Aorta (tissue), 5 donors: ENCODE results near the gene ACSF3. TPM values are rescaled to one million over a fixed set of nuclear protein-coding genes. Genes with fewer than 3 reads are reported as not detected.
A peak's percentile ranks its signal among the peaks of the same experiment; 100 is the strongest.

Experiments
- ATAC-seq: fragments of 200-7000 bp; cut with Tn5 transposase; one replicate; pipeline ENCODE4 v1.9.1; 2022; ENCODE audit warnings: moderate library complexity; ENCODE audit not compliant: low FRiP score
- DNase-seq, 2 donors: peaks; one replicate each; pipeline ENCODE4 v3.0.0-alpha.2; 2020
- H3K27ac ChIP-seq, 2 donors: one replicate each; pipeline ENCODE4 v1.5.1; 2013; ENCODE audit warnings: low read length in 2 of 2, mild to moderate bottlenecking in 2 of 2, moderate library complexity in 2 of 2, control low read depth in 1 of 2, inconsistent platforms in 1 of 2, low read depth in 1 of 2
- H3K27me3 ChIP-seq, 2 donors: one replicate each; pipeline ENCODE4 v1.6.1; 2013; ENCODE audit warnings: control low read depth in 1 of 2, low read length in 1 of 2, mild to moderate bottlenecking in 1 of 2, moderate library complexity in 1 of 2; ENCODE audit not compliant: insufficient read depth in 2 of 2, control insufficient read depth in 1 of 2
- H3K36me3 ChIP-seq, 2 donors: one replicate each; pipeline ENCODE4 v1.6.1; 2013; ENCODE audit warnings: control low read depth in 1 of 2, low read length in 1 of 2, mild to moderate bottlenecking in 1 of 2; ENCODE audit not compliant: insufficient read depth in 2 of 2, control insufficient read depth in 1 of 2
- H3K4me1 ChIP-seq, 2 donors: one replicate each; pipeline ENCODE4 v1.6.1; 2013; ENCODE audit warnings: low read length in 2 of 2, control low read depth in 1 of 2, mild to moderate bottlenecking in 1 of 2, moderate library complexity in 1 of 2; ENCODE audit not compliant: insufficient read depth in 2 of 2, control insufficient read depth in 1 of 2
- H3K4me3 ChIP-seq, 2 donors: one replicate each; pipeline ENCODE4 v1.5.1; 2013; ENCODE audit warnings: low read length in 2 of 2, control low read depth in 1 of 2, mild to moderate bottlenecking in 1 of 2
- H3K9me3 ChIP-seq: one replicate; pipeline ENCODE4 v1.6.1; 2013; ENCODE audit warnings: mild to moderate bottlenecking, low read length; ENCODE audit not compliant: control insufficient read depth
- WGBS, 2 donors: extraction: QIAGEN DNeasy Blood & Tissue Kit; methylation state at CpG; one replicate each; pipeline ENCODE4 v1.1.7; 2013; 5-methylcytosine and 5-hydroxymethylcytosine counted together
- intact Hi-C, 2 donors: fragments of 100-400 bp; cut with DNase I; formaldehyde crosslinking; loops; one replicate each; pipeline versions ENCODE4 v1.14.2 to v1.15.0; 2022
- polyA plus RNA-seq, 2 donors: library from polyadenylated mRNA; stranded (reverse); fragments of 200-250 nt; gene quantifications; one replicate each; pipeline ENCODE4 v1.2.3, GENCODE V29; 2013
- total RNA-seq, 2 donors: library from RNA; stranded (reverse); fragmentation: NEBNext Ultra II Directional; extraction: Animal tissue kit (Norgen Biotek cat#: 25700); gene quantifications; one replicate each; pipeline ENCODE4 v1.2.1, GENCODE V29; 2021
- donor health status: healthy with polysubstance abuse.
- donor health status: Bipolar disorder and iron deficiency.
- donor health status: DM: no; HTN: no; CAD: no.
- donor health status: DM: no; HTN: no; CAD: no.
- donor health status: DM: yes; HTN: yes; CAD: no.

Gene ACSF3
- total and polyA plus RNA-seq, 4 donors, result 19.3 to 48.4 (median 26.6) TPM

- Histone ChIP-seq H3K4me1 (no peaks in the 10 kb centered on the region), H3K27me3 (peaks cover 0 to 1% of the 10 kb centered on the region in 2 donors), H3K27ac (no peak overlapping the region), H3K4me3 (no peak overlapping the region), H3K36me3 (no peaks in the 10 kb centered on the region), H3K9me3 (no peaks in the 10 kb centered on the region)
- no peak for ATAC-seq
- intact Hi-C loops, result no loop called here
- peak in 1 of 2 donors; percentile 49 for DNase-seq
- 13 to 14% methylated on average over 34 of the region's 34 CpGs for WGBS, 2 donors
These were observed 76.9 kb downstream of the ACSF3 start for GRCh38 chr16:89170346-89171215.

- H3K36me3 ChIP-seq, result no peaks in the 10 kb centered on the region
- peak; percentile 89 to 92 for DNase-seq
- intact Hi-C loops, result no loop called here
- 9 to 13% methylated on average over 44 to 74 of the region's 74 CpGs for WGBS, 2 donors
- ATAC-seq, result peak; percentile 79
- no peaks in the 10 kb centered on the region for H3K4me1 ChIP-seq
- no peaks in the 10 kb centered on the region for H3K9me3 ChIP-seq
- no peak within 1 kb of the TSS for H3K27ac ChIP-seq
- H3K27me3 ChIP-seq, result peaks cover 0 to 1% of the 10 kb centered on the region in 2 donors
- H3K4me3 ChIP-seq, result no peak within 1 kb of the TSS
These were observed 77.8 kb downstream of the ACSF3 start, which contains the start of gene CDH15 for GRCh38 chr16:89171216-89172170. Gene CDH15 (plus strand): TSS chr16:89171748. CDS start chr16:89171832, 84 bp downstream.

GRCh38 chr16:89172171-89172527 lies 78.5 kb downstream of the ACSF3 start:
- H3K27ac ChIP-seq, result no peak overlapping the region
- no peaks in the 10 kb centered on the region for H3K9me3 ChIP-seq
- H3K4me1 ChIP-seq, result no peaks in the 10 kb centered on the region
- no peak for DNase-seq
- WGBS, 2 donors, result 83 to 86% methylated on average over 9 to 11 of the region's 11 CpGs
- intact Hi-C loops, result no loop called here
- peaks cover 0 to 1% of the 10 kb centered on the region in 2 donors for H3K27me3 ChIP-seq
- ATAC-seq, result no peak
- H3K4me3 ChIP-seq, result no peak overlapping the region
- no peaks in the 10 kb centered on the region for H3K36me3 ChIP-seq

- H3K36me3 ChIP-seq, result no peaks in the 10 kb centered on the region
- H3K4me3 ChIP-seq, result no peak overlapping the region
- peaks cover 0 to 1% of the 10 kb centered on the region in 2 donors for H3K27me3 ChIP-seq
- no peak for DNase-seq
- no peak overlapping the region for H3K27ac ChIP-seq
- H3K4me1 ChIP-seq, result no peaks in the 10 kb centered on the region
- WGBS, 2 donors, result 50 to 57% methylated on average over 13 of the region's 13 CpGs
- intact Hi-C loops, result no loop called here
- no peak for ATAC-seq
- no peaks in the 10 kb centered on the region for H3K9me3 ChIP-seq
These were observed 79.0 kb downstream of the ACSF3 start for GRCh38 chr16:89172528-89173173.

GRCh38 chr16:89173174-89173921 lies 79.7 kb downstream of the ACSF3 start:
- peaks cover 0 to 1% of the 10 kb centered on the region in 2 donors for H3K27me3 ChIP-seq
- WGBS, 2 donors, result 81 to 83% methylated on average over 11 of the region's 11 CpGs
- H3K4me3 ChIP-seq, result no peak overlapping the region
- no peaks in the 10 kb centered on the region for H3K9me3 ChIP-seq
- intact Hi-C loops, result no loop called here
- H3K36me3 ChIP-seq, result no peaks in the 10 kb centered on the region
- no peak for ATAC-seq
- DNase-seq, result no peak
- no peak overlapping the region for H3K27ac ChIP-seq
- H3K4me1 ChIP-seq, result no peaks in the 10 kb centered on the region

GRCh38 chr16:89174055-89174827 lies 80.6 kb downstream of the ACSF3 start:
- DNase-seq (no peak), ATAC-seq (no peak)
- intact Hi-C loops, result no loop called here
- no peak overlapping the region for H3K27ac ChIP-seq
- H3K4me3 ChIP-seq, result no peak overlapping the region
- no peaks in the 10 kb centered on the region for H3K36me3 ChIP-seq
- H3K4me1 ChIP-seq, result no peaks in the 10 kb centered on the region
- peaks cover 0 to 1% of the 10 kb centered on the region in 2 donors for H3K27me3 ChIP-seq
- 85 to 86% methylated on average over 23 of the region's 23 CpGs for WGBS, 2 donors
- no peaks in the 10 kb centered on the region for H3K9me3 ChIP-seq

GRCh38 chr16:89174877-89175276 lies 81.2 kb downstream of the ACSF3 start:
- DNase-seq (no peak), ATAC-seq (no peak)

More at GRCh38 chr16:89174877-89175276, 81.2 kb downstream of the ACSF3 start:
- 84 to 88% methylated on average over 14 of the region's 14 CpGs for WGBS, 2 donors
- intact Hi-C loops, result no loop called here
- no peaks in the 10 kb centered on the region for H3K4me1 ChIP-seq
- no peak overlapping the region for H3K4me3 ChIP-seq
- H3K9me3 ChIP-seq, result no peaks in the 10 kb centered on the region
- H3K27ac ChIP-seq, result no peak overlapping the region
- H3K27me3 ChIP-seq, result no peaks in the 10 kb centered on the region
- no peaks in the 10 kb centered on the region for H3K36me3 ChIP-seq
